ENCODE measurements around the gene CYP2C18.

DNA sequence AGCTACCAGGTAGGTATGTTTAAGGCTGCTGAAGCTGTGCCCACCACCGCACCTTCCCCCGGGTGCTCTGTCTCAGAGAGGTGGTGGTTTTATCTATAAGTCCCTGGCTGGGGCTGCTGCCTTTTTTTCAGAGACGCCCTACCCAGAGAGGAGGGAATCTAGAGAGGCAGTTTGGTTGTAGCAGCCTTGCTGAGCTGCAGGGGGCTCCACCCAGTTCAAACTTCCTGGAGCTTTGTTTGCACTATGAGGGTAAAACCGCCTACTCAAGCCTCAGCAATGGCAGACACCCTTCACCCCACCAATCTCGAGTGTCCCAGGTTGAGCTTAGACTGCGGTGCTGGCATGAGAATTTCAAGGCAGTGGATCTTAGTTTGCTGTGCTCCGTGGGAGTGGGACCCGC lies 43.6 kb upstream of the CYP2C18 start:
- TF ChIP-seq SMC3 (conservative IDR thresholded peaks at IDR 0.05; ENCODE audit: poor library complexity) (no peak), MXI1 (conservative IDR thresholded peaks at IDR 0.05; ENCODE audit: poor library complexity, severe bottlenecking) (no peak), RAD21 (conservative IDR thresholded peaks at IDR 0.05) (no peak), EZH2 (IDR thresholded peaks at IDR 0.05; ENCODE audit: borderline replicate concordance, insufficient read depth, low read length, poor library complexity, severe bottlenecking) (no peak)
- TF ChIP-seq, protein P1, sequence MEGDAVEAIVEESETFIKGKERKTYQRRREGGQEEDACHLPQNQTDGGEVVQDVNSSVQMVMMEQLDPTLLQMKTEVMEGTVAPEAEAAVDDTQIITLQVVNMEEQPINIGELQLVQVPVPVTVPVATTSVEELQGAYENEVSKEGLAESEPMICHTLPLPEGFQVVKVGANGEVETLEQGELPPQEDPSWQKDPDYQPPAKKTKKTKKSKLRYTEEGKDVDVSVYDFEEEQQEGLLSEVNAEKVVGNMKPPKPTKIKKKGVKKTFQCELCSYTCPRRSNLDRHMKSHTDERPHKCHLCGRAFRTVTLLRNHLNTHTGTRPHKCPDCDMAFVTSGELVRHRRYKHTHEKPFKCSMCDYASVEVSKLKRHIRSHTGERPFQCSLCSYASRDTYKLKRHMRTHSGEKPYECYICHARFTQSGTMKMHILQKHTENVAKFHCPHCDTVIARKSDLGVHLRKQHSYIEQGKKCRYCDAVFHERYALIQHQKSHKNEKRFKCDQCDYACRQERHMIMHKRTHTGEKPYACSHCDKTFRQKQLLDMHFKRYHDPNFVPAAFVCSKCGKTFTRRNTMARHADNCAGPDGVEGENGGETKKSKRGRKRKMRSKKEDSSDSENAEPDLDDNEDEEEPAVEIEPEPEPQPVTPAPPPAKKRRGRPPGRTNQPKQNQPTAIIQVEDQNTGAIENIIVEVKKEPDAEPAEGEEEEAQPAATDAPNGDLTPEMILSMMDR (IDR thresholded peaks at IDR 0.05; ENCODE audit: poor library complexity, severe bottlenecking) = no peak
